ENCODE results near the gene CALHM4.
"Not testable (repeated sequence)": the region's sequence is repeated elsewhere in the genome, so short reads cannot be mapped to it uniquely, and the experiment has no call there.

Gene CALHM4

GRCh38 chr6:116596815-116597214 is 43.3 kb downstream of the CALHM4 start:
- ChIA-PET CTCF (no interaction called here), POLR2A (no interaction called here)
- TF ChIP-seq CTBP1 (IDR thresholded peaks at IDR 0.05; ENCODE audit: borderline replicate concordance) (no peak), TARDBP (IDR thresholded peaks at IDR 0.05) (no peak), ELF4 (IDR thresholded peaks at IDR 0.05) (no peak), FOXA1 (IDR thresholded peaks at IDR 0.05) (no peak), HDGF (IDR thresholded peaks at IDR 0.05; ENCODE audit: borderline replicate concordance) (no peak), SUZ12 (IDR thresholded peaks at IDR 0.05) (no peak), SP1 (IDR thresholded peaks at IDR 0.05) (no peak), FOXM1 (IDR thresholded peaks at IDR 0.05; ENCODE audit: borderline replicate concordance) (no peak), PKNOX1 (IDR thresholded peaks at IDR 0.05) (no peak), ZNF384 (IDR thresholded peaks at IDR 0.05) (no peak), FOXK2 (IDR thresholded peaks at IDR 0.05) (no peak), BHLHE40 (IDR thresholded peaks at IDR 0.05; ENCODE audit: borderline replicate concordance) (no peak), L3MBTL2 (conservative IDR thresholded peaks at IDR 0.05) (no peak), LEF1 (IDR thresholded peaks at IDR 0.05; ENCODE audit: borderline replicate concordance) (no peak), NFRKB (IDR thresholded peaks at IDR 0.05) (no peak)
- DNase-seq (ENCODE audit: extremely low spot score): peak; percentile 14

GRCh38 chr6:116603916-116604315 is 50.4 kb downstream of the CALHM4 start:
- POLR2A ChIA-PET; DNase-seq (ENCODE audit: extremely low spot score); CTCF ChIA-PET: not testable (repeated sequence)

GRCh38 chr6:116604868-116605267 is 51.3 kb downstream of the CALHM4 start:
- POLR2A ChIA-PET; CTCF ChIA-PET; DNase-seq (ENCODE audit: extremely low spot score): not testable (repeated sequence)

- ChIA-PET POLR2A (no interaction called here), CTCF (no interaction called here)
- TF ChIP-seq SP1 (IDR thresholded peaks at IDR 0.05) (no peak), BHLHE40 (IDR thresholded peaks at IDR 0.05; ENCODE audit: borderline replicate concordance) (no peak), FOXK2 (IDR thresholded peaks at IDR 0.05) (no peak), FOXA1 (IDR thresholded peaks at IDR 0.05) (no peak), TARDBP (IDR thresholded peaks at IDR 0.05) (no peak), SUZ12 (IDR thresholded peaks at IDR 0.05) (no peak), L3MBTL2 (conservative IDR thresholded peaks at IDR 0.05) (no peak)
- no peak for DNase-seq (ENCODE audit: extremely low spot score)
Observed at GRCh38 chr6:116605935-116606334, 52.4 kb downstream of the CALHM4 start.

All from HEK293T (cell line).